HG03103 (cell line): ENCODE data around the gene CPNE5.

Experiments
- ATAC-seq: cut with Tn5 transposase; IDR thresholded peaks from one replicate; pipeline ENCODE4 v1.9.1; 2021; ENCODE audit warnings: low read depth; ENCODE audit not compliant: unreplicated experiment

The CPNE5 gene

DNA sequence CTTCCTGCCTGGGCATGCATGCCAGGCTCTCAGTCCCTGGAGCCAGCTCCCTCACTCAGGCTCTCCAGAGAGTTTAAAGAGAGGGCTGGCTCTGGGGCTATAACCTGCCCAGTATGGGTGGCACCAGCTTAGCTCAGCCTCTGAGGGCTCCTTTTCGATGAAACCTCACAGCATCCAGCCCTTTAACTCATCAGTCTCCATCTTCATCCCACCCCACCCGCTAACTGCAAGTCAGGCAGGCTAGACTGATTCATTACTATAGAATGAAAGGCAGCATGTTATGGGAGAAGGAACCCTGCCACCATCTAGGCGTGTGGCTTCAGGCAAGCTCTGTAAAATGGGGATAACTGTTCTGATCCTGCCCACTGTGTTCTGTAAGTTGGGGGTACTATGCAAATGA is 88.2 kb downstream of the CPNE5 start:
- ATAC-seq: no peak

DNA sequence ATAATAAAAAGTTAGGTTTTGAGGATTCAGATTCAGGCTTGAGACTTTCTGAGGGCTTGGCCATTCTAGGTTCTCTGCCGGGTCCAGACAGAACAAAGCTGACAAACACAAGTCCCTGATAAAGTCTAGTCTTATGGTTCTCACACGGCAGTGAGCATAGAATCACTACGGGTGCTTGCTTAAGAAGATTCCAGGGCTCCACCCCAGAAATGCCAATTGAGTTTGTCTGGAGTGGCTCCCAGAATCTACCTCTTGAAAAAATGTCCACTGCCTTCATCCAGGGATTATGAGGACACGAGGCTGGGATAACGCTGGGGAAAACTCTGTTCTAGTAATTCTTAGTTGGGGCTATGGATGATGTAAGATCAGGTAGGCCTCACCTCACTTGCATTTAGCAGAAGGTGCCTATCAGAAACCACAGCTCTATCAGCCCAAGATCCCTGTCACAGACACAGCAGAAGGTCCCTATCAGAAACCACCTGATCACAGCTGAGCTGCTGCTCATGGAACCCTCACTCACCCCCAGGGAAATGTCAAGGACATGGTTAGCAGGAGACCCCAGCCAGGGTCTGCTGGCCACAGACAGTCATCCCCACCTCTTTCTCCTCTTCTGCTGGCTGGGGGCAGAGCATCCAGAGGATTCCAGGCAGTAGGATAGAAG is 89.3 kb downstream of the CPNE5 start:
- ATAC-seq: no peak

- no peak for ATAC-seq
Observed at GRCh38 chr6:36746251-36746650, 93.0 kb downstream of the CPNE5 start.

DNA sequence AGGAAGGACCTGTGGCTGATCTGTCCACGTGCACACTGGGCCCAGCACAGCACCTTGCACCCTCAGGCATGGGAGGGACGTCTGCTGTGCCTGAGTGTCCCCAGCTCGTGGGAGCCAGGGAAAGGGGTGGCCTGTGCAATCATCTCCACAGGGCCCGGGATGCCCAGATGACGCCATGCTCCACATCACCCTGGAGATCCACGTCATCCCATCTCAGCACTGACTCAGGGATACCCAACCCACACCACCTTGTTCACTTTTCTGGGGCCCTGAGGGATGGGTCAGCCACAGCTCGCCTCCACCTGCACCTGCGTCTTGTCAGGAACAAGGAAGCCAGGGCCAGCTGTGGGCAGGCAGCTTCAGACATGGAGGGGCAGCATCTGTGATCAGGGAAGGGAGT is 93.4 kb downstream of the CPNE5 start:
- no peak for ATAC-seq

DNA sequence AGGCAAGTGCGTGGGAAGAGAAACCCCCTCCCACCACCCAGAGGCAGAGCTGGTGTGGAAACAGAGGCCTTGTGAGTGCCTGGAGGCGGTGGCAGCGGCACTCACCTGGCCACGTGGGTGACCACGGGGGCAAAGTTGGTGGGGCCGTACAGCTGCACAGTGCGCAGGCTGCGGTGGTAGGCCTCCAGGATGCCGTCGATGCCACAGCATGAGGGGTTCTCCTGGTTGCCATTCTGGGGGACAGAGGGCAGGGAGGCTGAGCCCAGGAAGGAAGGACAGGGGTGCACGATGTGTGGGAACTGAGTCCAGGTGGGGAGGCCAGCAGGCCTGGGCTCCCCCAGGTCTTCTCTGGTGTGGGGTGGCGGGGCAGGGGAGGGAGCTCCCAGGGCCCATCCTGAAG is 94.0 kb downstream of the CPNE5 start:
- ATAC-seq: no peak

DNA sequence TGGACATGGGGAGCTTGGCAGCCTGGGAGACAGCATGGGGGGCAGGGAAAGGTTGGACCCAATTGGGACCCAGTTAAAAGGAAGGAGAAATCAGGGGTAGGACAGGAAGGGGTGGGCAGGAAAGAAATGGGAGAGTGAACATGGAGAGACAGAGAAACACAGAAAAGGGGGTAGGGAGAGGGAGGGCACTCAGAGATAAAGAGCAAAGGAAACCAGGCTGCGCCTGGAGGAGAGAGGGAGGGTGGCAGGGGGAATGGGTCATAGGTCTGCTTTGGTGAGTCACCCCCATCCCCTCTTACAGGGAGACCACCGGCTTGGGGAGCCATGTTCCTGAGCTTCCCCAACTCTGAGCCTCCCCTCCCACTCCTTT is 95.0 kb downstream of the CPNE5 start:
- ATAC-seq: no peak

DNA sequence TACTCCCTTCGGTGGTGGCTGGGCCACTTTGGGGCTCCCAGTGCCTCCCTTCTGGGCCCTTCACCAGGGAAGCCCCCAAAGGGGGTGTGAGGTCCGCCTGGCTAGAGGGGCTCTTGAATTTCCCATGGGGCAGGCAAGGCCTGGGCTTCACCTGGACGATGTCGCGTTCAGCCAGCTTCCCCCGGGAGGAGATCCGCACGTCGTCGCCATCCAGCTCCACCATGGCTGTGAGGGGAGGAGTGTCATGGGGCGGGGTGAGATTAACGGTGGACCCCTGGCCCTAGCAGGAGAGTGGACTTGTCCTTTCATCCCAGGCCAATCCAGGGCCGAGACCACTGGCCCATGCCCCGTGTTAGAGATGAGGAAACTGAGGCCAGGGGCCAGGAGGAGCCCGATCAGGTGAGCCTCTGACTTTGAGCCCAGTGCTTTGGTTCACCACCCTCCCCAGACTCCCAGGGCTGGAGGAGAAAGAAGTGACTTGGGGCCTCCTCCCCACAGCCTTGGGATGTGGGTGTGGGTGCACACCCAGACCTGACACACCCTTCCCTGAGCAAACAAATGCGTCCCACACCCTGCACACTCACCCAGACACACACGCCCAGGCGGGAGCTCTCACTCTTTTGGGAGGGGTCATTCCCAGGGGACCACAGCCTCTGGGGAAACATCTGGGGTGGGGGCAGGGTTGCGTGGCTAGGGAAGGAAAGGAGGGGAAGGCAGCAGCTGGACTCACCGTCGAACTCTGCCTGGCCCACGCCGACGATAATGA is 95.5 kb downstream of the CPNE5 start:
- ATAC-seq: no peak

DNA sequence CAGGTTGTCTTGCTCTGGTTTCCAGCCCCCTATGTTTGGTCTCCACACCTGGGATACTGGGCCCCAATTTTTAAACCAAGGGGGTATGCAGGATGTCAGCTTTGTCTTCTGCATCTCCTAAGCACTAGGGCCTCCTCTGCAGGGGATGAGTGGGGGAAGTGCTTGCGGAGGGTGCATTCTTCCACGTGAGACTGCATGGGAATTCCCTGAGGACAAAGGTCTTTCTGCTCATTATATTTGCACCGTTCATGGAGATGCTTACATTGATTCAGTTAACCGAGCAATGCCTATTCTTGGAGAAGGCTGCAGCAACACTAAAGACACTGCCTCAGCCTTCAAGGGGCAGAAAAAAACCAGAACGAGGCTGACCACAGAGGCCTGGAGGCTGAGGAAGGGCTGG is 96.2 kb downstream of the CPNE5 start:
- no peak for ATAC-seq

GRCh38 chr6:36742146-36742545 is 97.1 kb downstream of the CPNE5 start:
- no peak for ATAC-seq

GRCh38 chr6:36740818-36741179 is 98.4 kb downstream of the CPNE5 start:
- no peak for ATAC-seq

GRCh38 chr6:36739947-36740817 is 99.1 kb downstream of the CPNE5 start:
- no peak for ATAC-seq

GRCh38 chr6:36738108-36738507 is 101.1 kb downstream of the CPNE5 start:
- ATAC-seq: no peak

DNA sequence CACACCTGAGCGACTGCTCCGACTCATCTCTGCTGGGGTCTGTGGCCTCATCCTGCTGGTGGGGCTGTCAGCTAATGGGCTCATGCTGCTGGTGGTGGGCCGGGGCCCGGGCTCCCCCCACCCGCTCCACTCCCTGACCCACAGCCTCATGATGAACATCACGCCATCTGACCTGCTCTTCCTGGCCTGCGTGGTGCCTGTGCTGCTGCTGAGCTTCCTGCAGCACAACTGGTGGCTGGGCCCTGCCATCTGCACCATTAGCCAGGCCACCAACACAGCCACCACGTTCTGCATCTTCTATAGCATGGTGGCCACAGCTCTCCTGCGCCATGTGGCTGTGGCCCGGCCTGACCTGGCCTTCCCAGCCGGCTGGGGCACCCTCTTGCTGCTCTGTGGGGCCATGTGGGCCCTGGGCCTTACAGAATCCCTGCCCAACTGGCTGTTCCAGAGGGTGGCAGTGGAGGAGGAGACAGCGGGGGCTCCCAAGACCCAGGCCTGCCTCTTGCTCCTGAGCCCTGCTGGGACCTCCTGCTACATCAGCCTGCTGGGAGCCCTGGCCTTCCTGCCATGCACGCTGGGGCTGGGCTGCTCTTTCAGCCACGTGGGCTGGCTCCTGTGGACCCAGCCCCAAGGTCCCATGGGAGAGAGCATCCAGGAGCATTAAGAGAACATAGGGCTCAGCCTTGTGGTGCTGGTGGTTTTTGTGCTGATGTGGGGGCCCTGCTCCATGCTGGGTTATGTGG is 102.0 kb downstream of the CPNE5 start:
- ATAC-seq: no peak

DNA sequence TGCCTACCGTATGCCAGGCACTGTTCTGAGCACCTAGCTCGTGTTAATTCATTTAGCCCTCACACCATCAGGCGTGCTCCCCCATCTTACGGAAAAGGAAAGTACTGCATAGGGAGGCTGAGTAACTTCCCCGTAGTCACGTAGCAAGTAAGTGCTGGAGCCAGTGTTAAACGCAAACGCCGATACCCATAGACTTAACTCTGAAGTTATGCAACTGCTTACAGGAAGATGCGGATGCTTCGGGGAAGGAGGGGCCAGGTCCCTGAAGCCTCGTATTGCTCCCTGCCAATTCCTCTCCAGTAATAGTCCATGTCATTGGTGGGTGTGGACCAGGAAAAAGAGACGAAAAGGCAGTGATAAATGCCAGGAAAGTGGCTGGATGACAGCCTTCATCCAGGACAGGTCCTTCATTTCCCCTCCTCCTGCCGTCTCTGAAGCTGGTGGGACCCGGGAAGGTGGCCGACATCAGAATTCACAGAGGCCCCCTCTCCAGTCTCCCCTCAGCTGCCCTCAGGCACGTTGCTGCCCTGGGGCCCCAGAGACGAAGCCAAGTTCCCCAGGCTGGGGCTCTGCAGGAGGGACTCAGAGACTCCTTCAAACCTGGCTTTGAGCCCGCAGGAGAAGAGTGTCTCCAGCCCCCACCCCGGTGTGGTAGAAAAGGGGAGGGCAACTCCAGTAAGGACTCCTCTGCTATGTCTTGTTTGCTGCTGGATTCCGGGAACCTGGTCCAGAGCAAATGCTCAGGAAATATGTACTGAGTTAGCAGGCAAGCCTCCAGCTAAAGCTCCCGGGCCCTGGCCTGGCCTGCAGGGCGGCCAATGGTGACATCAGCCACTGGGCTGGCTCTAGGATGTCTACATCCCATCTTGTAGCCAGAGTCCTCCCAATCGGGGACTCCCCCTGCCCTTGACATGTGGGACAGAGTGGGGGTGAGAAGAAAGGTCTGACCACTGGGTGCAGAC is 103.9 kb downstream of the CPNE5 start:
- no peak for ATAC-seq

GRCh38 chr6:36734486-36735060 is 104.7 kb downstream of the CPNE5 start:
- no peak for ATAC-seq

DNA sequence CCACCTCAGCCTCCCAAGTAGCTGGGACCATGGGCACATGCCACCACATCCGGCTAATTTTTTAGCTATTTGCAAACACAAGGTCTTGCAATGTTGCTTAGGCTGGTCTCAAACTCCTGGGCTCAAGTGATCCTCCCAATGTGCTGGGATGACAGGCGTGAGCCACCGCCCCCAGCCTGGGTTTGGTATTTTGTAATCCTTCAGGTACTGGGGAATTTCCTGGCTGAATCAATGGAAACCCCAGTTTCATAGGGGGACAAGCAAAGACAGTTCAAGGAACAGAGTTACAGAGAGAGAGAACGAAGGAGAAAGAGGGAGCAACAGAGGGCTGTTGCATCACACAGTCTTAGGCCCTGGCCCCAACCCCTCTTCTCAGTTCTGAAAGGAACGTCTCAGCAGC is 105.9 kb downstream of the CPNE5 start:
- no peak for ATAC-seq

- no peak for ATAC-seq
Observed at GRCh38 chr6:36731622-36732310, 107.5 kb downstream of the CPNE5 start.

- no peak for ATAC-seq
Observed at GRCh38 chr6:36730424-36731380, 108.5 kb downstream of the CPNE5 start.
